HG03139 (cell line): ENCODE results near the gene TPRKB.
"Not testable (repeated sequence)": the region's sequence is repeated elsewhere in the genome, so short reads cannot be mapped to it uniquely, and the experiment has no call there.

Experiments used
- ATAC-seq: cut with Tn5 transposase; IDR thresholded peaks from one replicate; pipeline ENCODE4 v1.9.1; 2021; ENCODE audit not compliant: unreplicated experiment

TPRKB gene

GRCh38 chr2:73740767-73741166 lies 3.6 kb upstream of the TPRKB start:
- no peak for ATAC-seq

GRCh38 chr2:73739101-73739500 lies 2.0 kb upstream of the TPRKB start:
- ATAC-seq: no peak

DNA sequence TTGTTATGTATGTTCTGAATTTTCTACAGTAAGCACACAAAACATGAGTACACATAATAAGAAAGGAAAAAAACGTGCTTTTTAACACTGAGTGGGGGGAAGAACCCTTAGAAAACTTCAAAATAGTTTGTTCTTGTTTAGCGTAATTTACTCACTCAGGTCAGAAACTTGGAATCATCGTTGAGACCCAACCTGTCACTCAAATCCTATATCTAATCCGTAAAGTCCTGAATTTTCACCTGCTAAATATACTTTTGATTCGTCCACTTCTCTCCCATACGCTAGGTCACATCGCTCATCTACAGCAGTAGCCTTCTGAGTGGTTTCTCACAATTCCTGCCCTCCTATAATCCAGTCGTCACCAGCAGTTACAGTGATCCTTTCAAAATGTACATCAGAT lies 767 bp downstream of the TPRKB start:
- ATAC-seq: no peak

DNA sequence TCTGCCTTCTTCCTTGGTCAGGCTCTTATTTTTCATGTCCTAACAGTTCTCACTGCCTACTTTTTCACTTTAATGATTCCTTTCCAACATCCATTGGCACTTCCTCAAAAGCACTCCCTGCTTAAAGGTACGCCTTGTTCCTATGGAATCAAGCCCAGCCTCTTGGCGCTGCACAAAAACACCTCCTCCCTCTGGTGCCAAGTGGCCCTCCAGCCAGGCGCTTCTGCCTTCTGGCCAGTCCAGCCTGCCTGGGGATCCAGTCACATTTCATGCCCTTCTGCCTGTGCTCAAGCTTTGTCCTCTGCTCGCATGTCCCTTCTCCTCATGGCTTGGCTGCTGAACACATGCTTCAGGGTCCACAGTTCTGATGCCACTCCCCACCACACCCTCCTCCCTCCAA lies 6.3 kb downstream of the TPRKB start:
- ATAC-seq: no peak

GRCh38 chr2:73728711-73729110 lies 8.4 kb downstream of the TPRKB start:
- ATAC-seq: no peak

GRCh38 chr2:73728043-73728442 lies 9.1 kb downstream of the TPRKB start:
- no peak for ATAC-seq

DNA sequence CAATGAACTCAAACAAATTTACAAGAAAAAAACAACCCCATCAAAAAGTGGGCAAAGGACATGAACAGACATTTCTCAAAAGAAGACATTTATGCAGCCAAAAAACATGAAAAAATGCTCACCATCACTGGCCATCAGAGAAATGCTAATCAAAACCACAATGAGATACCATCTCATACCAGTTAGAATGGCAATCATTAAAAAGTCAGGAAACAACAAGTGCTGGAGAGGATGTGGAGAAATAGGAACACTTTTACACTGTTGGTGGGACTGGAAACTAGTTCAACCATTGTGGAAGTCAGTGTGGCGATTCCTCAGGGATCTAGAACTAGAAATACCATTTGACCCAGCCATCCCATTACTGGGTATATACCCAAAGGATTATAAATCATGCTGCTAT lies 10.5 kb downstream of the TPRKB start:
- not testable (repeated sequence) for ATAC-seq

DNA sequence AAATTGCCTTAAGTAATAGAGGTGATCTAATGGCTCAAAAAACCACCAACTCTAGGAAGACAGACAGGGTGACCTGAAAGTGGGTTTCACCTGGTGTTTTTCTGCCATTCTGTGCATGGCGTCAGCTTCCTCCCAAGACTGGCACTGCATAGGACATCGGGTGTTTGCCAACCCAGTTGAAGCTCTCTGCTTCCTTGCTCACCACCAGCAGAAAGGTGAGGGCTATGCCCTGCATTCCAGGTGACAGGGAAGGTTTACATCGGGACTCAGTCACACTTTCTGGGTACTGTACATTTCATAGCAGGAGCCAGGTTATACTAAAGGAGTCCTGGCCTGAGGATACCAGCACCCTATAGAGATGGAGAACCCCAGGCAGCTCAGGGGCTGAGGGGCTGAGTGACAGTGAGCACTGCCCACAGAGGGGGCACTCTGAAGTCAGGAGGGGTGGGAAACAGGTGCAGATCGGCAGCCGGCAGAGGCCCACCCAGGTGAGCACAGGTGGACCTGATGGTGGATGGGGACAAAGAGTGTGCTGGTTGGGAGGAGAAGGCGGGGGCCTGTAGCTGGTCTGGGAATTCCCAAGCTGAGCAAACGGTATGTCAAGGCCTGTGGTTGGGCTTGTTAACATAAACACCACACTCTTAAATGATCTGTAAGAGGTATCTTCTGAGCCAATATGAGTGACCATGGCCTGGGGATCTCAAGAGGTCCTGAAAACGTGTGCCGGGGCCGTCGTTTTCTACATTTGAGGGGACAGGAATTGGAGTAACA lies 18.1 kb downstream of the TPRKB start:
- ATAC-seq: no peak

GRCh38 chr2:73718421-73718820 lies 18.7 kb downstream of the TPRKB start:
- ATAC-seq: no peak

DNA sequence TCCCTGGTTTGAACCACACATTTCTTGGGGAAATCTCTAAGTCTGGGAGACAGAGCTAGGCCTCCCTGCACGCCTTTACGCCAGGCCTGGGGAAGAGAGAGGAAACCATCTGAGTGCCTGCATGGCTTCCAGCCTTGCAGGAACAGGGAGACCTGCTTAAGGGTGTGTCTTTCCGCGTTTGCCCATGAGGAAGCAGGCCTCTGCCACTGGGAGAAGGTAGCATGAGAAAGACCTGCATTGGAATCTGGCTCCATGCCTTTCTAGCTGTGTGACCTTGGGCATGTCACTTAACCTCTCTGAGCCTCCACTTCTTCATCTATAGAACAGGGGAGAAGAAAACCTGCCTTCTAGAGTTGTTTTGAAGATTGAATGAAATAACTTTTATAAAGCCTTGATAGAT lies 19.4 kb downstream of the TPRKB start:
- not testable (repeated sequence) for ATAC-seq

- ATAC-seq: no peak
These were observed 19.9 kb downstream of the TPRKB start for GRCh38 chr2:73717251-73717606.

GRCh38 chr2:73716543-73717250 lies 20.4 kb downstream of the TPRKB start:
- no peak for ATAC-seq

- ATAC-seq: no peak
These were observed 23.1 kb downstream of the TPRKB start for GRCh38 chr2:73714091-73714490.

- no peak for ATAC-seq
These were observed 28.6 kb downstream of the TPRKB start for GRCh38 chr2:73708527-73708926.

- ATAC-seq: no peak
These were observed 29.5 kb downstream of the TPRKB start for GRCh38 chr2:73707636-73708035.

DNA sequence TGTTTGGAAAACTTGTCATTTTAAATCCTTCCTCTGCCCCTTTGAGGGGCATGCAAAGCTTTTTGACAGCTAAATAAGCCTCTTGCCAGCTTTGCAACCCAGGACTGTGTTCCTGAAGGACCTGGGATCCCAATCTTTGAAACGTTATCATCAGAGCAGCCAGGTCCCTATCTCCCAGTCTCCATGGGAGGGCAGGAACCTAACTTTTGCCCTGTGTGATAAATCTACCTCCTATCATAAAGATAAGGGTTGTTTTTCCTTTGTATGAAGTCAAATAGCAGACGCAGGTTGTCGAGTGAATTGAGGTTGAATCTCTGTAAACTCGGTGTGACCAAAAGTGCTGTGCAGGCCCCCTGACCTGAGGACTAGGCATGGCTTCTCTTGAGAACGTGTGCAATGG lies 30.1 kb downstream of the TPRKB start:
- ATAC-seq: no peak

DNA sequence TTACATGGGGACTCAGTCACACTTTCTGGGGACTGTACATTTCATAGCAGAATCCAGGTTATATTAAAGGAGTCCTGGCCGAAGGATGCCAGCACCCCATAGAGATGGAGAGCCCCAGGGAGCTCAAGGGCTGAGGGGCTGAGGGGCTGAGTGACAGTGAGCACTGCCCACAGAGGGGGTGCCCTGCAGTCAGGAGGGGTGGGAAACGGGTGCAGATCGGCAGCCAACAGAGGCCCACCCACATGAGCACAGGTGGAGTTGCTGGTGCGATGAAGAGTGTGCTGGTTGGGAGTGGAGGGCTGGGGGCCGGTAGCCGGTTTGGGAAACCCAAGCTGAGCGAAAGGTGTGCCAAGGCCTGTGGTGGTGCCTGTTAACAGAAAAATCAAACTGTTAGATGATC lies 32.1 kb downstream of the TPRKB start:
- no peak for ATAC-seq

- no peak for ATAC-seq
These were observed 32.9 kb downstream of the TPRKB start for GRCh38 chr2:73704285-73704684.

GRCh38 chr2:73703675-73704074 lies 33.5 kb downstream of the TPRKB start:
- ATAC-seq: no peak

DNA sequence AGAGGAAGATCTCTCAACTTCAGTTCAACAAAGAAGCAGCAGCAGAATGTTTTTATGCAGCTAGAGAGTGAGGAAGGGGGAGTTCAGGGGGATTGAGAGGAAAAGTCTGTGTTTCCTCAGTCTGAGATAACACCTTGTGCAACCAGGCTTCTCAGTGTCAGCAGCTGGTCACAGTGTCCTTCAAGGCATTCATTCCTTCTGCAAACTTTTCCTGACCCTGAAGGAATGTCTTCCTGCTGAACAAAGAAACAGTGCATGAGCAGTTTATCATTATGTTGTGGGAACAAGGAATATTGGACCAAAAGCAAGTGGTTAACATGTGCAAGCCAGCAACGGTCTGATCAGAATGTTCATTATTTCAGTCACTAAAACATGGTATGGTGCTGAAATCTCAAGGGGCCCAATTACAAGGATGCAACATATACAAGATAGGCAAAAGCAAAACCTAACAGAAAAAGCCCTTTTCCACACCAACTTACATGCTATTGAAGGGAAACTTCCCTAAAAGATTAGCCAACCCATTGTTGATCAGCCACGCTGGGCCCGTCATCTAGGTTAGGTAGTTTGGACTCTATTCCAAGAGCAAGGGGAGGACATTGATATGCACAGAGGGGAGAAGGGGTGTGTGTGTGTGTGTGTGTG lies 34.2 kb downstream of the TPRKB start:
- not testable (repeated sequence) for ATAC-seq

DNA sequence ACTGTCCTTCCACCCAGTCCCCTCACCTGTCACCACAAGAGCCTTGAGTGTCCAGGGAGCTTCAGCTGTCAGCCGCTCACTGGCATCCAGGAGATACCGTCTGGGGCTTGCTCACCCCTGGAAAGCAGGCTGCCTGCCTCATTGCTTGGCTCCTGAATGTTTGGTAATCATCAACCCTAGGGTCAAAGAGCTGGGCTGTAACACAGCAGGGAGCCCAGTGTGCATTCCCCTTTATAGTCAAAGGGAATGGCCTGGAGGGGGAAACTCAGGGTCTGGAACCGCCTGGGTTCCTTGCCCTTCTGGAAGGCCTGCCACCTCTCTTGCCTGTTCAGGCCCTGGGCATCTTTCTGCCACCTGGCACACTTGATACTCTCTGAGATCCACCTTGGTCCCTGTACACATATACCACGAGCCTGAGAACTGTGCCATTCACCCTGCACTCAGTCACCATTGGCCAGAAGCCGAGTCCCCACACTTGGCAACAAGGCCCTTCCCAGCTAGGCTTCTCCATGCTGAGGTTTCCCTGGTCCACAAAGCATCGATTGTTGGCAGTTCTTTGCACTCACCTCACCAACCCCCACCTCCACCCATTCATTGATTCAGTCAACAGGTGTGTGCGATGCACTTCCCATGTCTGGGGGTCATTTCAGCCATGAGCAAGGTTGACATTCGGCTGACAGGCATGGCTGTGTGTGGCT lies 35.0 kb downstream of the TPRKB start:
- no peak for ATAC-seq

DNA sequence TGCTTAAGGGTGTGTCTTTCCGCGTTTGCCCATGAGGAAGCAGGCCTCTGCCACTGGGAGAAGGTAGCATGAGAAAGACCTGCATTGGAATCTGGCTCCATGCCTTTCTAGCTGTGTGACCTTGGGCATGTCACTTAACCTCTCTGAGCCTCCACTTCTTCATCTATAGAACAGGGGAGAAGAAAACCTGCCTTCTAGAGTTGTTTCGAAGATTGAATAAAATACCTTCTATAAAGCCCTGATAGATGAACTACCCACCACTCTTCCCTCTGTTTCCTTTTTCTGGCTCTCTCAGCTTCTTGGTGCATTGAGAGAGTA lies 35.7 kb downstream of the TPRKB start:
- not testable (repeated sequence) for ATAC-seq
